HG02981 (cell line): Measurements from ENCODE around the gene GNG3.
"Not testable (repeated sequence)": the region's sequence is repeated elsewhere in the genome, so short reads cannot be mapped to it uniquely, and the experiment has no call there.

ENCODE experiments used
- ATAC-seq: cut with Tn5 transposase; IDR thresholded peaks from one replicate; pipeline ENCODE4 v1.9.1; 2021; ENCODE audit warnings: mild to moderate bottlenecking, moderate library complexity; ENCODE audit not compliant: unreplicated experiment

Gene GNG3

DNA sequence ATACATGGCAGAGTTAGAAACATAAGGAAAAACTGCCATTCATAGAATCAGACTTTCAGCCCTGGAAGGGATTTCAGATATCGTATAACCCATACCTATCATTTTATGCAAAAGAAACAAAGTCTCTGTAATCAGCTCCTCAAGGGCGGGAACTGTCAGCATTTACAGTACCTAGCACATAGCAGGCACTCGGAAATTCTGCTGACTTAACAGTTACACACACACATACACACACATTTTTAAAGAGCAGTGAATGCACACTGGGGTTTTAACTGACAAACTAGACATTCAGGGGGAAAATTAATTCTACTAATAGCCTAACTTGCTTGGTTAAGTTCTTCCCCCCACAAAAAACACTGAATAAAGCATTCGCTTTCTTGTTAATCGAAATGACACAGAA, 8.7 kb downstream of the GNG3 start:
- ATAC-seq: no peak

DNA sequence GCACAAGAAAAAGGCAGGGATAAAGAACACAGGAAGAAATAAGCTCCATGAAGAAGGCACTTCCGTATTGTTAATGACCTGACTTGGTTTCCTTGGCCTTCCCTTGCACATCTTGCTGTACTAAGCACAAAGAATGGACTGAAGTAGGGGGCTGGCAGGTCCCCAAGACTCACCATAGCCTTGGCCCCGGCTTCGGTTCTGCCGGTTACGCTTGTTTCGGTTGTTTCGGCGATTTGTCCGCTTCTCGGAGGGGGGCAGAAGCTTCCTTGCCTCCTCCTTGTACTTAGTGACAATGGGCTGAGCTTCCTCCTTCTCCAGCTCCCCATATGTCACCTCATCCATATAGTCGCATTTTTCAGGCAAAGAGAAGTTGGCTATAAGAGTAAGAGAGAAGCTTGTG, 9.3 kb downstream of the GNG3 start:
- no peak for ATAC-seq

DNA sequence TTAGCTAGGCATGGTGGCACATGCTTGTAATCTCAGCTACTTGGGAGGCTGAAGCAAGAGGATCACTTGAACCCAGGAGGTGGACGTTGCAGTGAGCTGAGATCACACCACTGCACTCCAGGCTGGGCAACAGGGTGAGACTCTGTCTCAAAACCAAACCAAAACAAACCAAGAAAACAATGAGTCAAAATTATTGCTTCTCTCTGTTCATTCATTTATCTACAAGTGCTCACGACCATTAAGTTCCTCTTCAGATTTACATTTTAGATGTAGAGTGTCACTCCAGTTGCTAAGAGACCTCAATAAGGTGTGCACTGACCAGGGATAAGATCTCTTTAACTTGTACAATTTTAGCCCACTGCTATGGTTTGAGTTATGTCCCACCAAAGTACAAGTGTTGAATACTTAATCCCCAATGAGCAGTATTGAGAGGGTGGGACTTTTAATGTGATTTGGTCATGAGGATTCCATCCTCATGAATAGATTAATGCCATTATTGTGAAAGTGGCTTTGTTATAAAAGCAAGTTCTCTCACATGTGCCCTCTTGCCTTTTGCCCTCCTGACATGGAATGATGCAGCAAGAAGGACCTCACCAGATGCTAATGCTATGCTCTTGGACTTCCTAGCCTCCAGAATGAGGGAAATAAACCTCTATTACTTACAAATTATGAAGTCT, 12.0 kb downstream of the GNG3 start:
- ATAC-seq: no peak

DNA sequence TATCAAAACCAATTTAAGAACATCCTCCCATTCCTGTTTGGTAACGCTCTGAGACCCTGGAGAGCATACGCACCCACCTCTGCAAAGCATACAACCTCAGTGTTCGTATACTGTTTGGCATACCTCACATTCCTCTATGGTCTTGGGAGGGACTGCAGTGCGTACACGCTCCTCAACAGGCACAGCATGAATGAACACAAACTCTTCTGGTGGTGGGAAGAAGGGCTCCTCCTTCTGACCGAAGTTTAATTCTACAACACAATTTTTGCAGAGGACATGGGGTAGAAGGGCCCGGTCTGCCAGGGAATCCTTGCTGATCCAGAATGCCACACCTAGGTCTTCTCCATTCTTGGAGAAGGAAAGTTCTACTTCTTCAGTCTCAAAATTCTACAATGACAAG, 14.5 kb downstream of the GNG3 start:
- no peak for ATAC-seq

DNA sequence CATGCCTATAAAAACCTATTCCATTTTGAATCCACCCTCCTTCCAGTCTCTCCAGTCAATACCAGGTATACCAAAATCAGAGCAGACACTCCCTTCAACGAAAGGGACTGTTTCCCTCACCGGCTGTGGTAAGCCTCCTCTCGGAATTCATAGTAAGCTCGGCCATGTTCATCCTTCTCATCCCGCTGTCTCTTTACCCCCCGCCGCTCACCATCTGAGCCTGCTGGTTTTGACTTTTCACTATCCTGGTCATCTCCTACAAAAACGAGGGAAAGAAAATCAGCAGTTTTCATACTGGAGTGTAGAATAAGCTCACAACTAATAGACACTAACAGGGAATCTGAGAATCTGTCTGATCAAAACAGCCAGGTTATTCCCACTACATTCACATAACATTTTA, 16.7 kb downstream of the GNG3 start:
- no peak for ATAC-seq

DNA sequence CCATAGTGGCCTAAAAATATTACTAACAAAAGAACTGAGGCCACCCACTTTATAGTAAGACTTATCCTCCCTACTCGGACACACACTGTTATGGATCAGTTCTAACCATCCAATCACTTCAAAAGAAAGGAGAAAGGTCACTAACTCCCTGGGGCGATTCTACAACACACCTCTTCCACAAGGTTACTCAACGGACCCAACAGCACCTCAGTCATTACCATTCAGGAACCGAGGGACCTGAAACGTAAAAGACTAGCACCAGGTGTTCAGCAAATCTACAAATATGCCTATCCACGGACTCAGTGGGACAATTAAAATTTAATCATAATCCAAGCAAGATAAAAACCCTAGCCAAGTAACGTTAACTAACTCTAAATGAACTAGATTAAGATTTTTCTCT, 18.2 kb downstream of the GNG3 start:
- no peak for ATAC-seq

DNA sequence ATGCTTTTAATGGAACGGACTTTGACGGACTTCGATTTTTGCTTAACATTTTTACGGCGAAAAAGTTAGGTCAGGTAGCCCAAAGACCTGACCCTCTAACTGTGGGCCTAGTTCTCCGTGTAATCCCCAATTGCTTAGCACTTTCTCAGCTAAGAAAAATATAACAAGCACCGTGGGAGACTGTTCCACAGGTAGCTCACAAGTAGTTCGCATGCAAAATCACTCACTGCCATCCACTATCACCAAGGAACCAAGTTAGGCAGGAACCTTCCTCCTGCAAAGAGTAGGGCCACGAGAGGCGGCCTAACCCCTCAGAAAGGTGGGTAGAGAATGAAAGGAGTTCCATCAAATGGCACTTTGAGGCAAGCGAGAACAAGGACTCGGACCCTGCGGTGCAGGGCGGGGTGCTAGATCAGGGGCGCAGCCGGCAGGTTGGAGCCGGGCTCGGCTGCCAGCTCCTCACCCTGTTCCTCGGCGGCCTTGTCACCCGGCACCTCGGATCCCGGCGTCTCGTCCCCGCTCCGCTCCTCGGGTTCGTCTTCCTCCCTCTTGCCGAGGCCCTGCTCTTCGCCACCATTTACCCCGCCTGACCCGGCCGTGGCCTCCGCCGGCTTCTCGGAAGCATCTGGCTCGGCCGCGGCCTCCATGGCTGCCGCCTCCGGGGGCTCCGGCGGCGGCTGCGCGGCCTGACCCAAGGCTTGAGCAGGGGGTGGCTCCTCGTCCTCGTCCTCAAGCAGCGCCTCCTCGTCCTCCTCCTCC, 18.9 kb downstream of the GNG3 start:
- peak; percentile 2 for ATAC-seq

DNA sequence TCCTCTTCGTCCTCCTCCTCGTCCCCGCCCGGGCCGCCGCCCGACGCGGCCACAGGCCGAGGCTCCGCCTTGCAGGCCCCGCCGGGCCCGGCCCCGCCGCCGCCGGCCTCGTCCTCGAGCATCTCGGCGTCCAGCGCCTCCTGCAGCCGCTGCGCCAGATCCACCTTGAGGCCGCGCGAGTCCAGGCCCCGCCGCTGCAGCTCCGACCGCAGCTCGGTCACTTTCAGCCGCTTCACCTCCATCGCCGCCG, 19.4 kb downstream of the GNG3 start:
- ATAC-seq: no peak

DNA sequence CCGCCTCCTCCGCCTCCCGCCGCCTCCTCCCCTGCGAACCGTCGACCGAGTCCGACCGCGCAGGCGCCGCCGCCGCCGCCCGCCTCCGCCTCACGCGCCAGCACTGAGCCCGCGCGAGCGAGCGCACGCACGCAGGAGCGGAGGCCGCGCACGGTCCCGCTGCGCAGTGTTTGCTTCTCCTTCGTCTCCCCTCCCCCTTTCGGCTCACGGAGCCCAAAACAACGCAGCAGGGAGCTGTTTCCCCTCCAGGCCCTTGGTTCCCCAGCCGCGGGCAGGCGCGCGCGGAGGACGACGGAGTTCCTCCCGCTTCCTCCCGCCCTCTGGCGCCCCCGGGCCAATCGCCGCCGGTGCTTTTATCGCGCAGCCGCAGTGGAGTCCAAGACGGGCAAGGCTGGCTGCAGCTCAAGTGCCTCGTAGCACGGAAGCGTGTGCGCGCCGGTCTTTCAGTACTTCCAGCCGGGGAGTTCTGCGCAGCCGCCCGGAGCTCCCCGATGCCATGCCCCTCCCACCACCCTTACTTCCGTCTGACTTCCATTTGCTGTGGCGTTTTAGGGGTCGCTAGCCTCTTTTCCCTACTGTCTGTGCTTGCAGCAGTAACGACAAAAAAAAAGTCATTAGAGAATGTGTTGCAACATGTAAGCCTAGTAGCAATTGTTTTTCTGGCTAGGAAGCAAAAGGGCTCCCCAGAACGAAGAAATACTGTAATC, 19.8 kb downstream of the GNG3 start, which contains the start of gene HNRNPUL2:
HNRNPUL2 (minus strand) TSS at position 293 of the 707 bp plus-strand sequence. CDS start 301 bp downstream, outside the sequence.
- ATAC-seq: peak; percentile 65

DNA sequence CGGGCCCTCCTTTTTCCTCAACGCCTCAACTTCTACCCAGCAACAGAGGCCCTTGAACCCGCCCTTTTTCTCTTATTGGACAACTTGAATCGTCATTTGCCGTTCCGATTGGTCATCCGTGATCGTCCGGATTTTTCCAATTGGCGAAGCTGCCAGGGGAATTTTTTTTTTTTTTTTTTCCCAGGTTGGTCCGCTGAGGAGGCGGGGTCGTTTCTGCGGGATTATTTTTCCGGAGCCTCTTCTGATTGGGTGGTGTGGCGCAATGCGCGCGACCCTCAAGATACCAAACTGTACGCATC, 20.3 kb downstream of the GNG3 start:
- ATAC-seq: peak; percentile 38

DNA sequence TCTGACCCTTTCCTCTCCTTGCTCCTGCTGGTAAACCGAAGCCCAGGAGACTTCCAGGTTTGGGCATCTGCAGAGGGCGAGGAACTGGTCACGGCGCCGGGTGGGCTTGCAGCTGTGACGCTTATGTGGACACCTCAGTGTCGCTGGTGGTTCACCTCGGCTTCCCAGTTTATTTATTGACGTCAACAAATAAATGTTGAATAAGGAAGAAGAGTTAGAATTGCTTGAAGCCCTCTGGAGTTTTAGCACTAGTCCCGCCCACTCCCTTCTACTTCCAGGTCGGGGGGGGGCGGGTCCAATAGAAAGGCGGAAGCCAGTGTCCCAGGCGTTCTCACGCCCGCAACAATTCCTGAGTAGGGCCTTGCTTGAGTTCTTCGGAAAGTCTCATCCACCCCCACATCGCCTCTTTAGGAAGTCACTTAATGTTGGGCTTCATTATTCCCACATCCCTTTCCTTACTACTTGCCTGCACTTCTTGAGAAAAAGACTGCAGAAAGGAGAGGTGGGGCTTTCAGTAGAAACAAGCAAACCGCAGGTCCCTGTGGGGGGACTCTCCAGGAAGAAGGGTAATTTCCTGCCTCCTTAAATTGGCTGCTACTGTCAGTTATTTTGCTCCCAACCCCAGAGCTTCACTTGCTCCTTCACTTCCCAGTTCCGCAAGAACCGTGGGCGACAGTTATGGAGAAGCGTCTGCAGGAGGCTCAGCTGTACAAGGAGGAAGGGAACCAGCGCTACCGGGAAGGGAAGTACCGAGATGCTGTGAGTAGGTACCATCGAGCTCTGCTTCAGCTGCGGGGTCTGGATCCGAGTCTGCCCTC, 20.9 kb downstream of the GNG3 start, which contains the start of gene TTC9C:
TTC9C (plus strand) TSS at position 316 of the 818 bp plus-strand sequence; CDS start at position 679, 363 bp downstream.
- ATAC-seq: no peak

DNA sequence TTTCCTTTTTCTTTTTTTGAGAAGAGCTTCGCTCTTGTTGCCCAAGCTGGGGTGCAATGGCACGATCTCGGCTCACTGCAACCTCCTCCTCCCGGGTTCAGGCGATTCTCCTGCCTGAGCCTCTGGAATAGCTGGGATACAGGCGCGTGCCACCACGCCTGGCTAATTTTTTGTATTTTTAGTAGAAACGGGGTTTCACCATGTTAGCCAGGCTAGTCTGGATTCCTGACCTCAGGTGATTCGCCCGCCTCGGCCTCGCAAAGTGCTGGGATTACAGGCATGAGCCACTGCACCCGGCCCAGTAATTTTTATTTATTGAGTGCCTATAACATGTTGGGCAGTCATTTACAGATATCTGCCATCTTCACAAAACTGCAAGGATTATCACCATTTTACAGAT, 22.6 kb downstream of the GNG3 start:
- not testable (repeated sequence) for ATAC-seq

DNA sequence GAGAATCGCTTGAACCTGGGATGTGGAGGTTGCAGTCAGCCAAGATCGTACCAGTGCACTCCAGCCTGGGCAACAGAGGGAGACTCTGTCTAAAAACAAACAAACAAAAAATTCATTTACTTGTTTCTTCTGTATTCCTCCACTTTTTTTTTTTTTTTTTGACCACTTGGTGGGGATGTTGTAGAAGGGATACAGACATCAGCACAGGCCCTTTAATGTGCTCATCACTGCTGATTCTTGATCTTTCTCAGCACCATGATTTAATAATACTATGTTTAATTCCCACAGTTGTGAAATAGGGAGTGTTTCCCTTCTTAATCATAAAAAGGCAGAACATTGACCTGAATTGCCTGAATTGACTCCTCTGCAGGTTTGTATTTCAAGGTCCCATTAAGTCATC, 25.4 kb downstream of the GNG3 start:
- no peak for ATAC-seq

DNA sequence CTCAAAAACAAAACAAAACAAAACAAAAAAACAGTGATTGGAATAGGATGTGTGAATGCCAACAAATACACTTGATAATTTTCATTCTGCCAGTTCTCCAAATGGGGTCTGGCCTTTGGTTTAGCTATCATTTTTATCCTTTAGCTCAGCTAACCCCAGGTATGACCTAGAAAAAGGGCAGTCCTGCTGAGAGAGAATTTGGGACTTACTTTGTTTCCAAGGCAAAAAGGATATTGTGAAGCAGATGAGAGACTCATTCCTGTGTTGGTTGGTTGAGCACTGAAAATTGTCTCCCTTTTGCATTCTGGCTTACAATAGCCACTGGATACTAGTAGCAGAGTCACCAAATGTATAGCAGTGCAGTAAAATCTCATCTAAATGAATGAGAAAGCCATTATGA, 29.7 kb downstream of the GNG3 start:
- no peak for ATAC-seq

DNA sequence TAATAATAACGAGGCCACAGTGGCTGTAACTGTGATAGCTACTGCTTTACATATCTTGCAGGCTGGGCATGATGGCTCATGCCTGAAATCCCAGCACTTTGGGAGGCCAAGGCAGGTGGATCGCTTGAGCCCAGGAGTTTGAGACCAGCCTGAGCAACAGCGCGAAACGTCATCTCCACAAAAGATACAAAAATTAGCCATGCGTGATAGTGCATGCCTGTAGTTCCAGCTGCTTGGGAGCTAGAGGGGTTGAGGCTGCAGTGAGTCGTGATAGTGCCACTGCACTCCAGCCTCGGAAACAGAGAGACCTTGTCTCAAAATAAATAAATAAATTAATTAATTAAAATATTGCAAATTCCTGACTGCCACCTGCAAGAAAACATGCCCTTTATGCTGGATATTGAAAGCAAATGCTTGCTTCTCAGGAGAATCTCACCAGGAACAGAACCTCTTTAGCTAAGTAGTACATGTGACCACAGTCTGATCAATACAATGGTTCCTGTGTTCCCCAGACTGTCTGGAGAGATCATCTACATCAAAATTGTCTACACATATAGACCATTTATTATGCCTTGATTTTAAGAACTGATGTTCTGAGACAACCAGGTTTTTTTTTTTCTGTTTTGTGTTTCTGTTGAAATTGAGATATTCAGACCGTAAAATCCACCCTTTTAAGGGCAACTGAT, 40.1 kb downstream of the GNG3 start:
- no peak for ATAC-seq

DNA sequence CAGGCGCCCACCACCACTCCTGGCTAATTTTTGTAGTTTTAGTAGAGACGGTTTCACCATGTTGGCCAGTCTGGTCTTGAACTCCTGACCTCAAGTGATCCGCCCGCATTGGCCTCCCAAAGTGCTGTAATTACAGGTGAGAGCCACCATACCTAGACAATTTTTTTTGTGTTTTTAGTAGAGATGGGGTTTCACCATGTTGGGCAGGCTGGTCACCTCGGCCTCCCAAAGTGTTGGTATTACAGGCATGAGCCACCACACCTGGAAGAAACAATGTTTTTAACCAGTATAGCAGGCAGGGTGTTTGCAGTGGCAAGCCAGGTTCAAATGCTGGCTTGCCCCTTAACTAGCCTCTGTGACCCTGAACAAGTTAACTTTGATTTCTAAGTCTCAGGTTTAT, 42.5 kb downstream of the GNG3 start:
- ATAC-seq: not testable (repeated sequence)

DNA sequence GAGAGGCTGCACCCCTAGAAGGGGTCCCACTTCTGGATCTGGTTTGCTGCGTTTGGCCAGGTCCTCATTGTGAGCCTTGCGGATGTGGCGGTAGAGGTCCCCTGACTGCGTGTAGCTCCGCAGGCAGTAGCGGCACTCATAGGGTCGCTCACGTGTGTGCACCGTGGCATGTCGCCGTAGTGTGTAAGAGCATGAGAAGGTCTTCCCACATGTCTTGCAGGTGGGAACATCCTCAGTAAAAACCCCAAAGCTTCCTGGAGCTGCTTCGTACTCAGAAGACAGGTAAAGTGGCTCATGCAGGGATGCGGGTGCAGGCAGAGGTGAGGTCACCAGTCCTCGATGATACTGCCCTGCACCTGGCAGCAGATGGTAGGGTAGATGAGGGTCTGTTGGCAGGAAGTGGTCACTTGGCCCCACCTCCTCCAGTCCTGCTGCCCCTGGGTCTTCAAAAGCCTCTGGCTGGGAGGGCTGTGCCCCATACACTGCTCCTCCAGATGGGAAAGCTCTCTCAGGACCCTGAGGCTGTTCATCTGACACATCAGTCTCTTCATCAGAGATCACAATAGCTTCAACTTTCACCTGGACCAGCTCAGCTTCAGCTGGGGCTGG, 44.8 kb downstream of the GNG3 start:
- ATAC-seq: no peak

DNA sequence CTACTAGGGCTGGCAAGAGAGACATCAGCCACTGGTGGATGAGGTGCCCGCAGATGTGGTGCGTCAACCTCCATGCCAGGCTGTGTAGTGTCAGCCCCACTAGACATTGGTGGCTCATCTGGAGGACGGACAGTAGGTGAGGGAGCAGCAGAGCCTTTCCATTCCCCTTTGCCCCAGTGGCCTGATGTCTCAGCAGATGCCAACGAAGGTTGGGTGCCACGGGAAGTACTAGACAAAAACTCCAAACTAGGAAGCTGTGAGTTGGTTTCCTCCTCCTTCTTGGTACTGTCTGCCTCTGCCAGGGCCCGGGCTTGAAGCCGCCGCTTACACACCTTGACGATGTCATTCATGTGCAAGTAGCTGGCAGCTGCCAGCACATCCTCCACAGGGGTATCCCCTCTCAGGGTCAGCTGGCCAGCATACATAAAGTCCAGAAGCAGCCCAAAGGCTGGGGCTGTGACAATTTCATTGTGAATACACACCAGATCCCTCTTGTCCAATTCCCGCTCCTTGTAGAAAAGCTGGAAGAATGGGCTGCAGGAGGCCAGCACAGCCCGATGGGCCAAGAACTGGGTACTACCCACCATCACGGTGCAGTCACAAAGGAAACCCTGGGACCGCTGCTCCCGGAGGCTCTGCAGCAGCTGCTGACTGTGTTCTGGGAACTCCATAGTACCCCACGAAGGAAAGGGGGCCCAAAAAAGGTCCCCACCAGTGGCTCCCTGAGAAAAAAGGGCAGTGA, 45.7 kb downstream of the GNG3 start:
- ATAC-seq: peak; percentile 1

DNA sequence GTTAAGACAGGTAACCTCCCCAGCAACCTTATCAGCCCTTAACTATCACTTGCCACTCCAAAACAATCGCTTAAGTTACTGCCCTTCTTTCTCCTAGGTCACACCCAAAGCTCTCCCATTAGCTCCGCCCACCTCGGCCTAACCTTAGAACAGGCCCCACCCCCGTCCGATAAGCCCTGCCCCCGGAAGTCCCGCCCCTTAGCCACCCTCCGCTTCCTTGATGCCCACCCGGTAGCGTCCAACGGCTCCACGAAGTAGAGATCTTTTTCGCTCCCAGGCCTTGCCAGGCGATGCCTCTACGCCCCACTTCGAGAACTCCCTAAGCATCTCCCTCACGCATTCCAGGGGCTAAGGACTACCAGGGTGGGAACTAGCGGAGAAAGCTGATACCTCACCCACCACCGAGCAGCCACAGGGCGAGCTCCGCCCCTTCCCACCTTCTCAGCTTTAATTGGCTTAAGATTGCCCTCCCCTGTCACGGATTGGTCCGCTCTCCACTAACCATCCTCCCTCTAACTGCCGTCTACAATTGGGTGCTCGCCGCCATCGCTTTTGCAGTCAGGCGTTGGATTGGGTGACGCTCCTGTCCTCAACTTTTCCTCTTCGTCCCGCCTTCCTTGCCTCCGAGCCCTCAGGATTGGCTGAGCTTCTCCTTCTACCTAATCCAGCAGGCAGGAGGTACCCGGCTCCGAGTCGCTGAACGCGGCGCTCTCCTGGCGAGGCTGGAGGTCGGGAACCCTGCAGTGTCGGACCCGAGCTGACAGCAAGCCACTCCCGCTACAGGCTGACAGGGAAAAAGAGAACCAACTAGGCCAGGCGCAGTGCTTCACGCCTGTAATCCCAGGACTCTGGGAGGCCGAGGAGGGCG, 46.5 kb downstream of the GNG3 start, which contains the start of gene ZBTB3:
ZBTB3 (minus strand) TSS at position 425 of the 868 bp plus-strand sequence. CDS start 496 bp downstream, outside the sequence.
- peak; percentile 95 for ATAC-seq
